ENCODE data around the gene RIPOR1.

The RIPOR1 gene

DNA sequence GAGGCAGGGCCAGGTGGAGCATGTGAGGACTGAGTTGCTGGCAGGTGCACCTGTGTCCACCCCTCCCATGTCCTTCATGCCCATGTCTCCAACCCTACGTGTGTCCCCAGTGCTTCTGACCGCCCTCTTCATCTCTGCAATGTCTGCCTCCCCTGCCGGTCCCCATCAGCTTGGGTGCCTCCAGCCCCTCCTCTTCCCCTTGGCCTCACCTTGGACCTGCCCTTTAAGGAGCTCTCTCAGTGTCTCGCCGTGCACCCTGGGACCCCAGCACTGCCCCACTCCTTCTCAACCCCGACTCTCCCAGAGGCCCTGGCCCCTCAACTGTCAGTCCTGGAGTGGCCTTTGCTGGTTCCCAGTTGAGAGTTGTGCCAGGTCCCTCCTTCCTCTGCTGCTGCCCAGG is 15.0 kb downstream of the RIPOR1 start:
- Histone ChIP-seq H3K36me3 (ENCODE audit: insufficient read depth, low read length) (peaks cover 4% of the 10 kb centered on the region; the same call in 1 of the 2 replicates), H4K20me1 (ENCODE audit: insufficient read depth, low read length, poor library complexity, severe bottlenecking) (peaks cover 14% of the 10 kb centered on the region), H3K79me2 (ENCODE audit: insufficient read depth, low read length) (peaks cover 18% of the 10 kb centered on the region; the same call in 1 of the 2 replicates), H3F3A (ENCODE audit: low read depth) (peaks cover 14% of the 10 kb centered on the region; the same call in 1 of the 2 replicates), H3K9me3 (ENCODE audit: insufficient read depth, low read depth, low read length) (no peaks in the 10 kb centered on the region), H3K27me3 (ENCODE audit: insufficient read depth, low read length, poor library complexity, severe bottlenecking) (no peaks in the 10 kb centered on the region), H3K4me1 (ENCODE audit: insufficient read depth, low read length, poor library complexity, severe bottlenecking) (peaks cover 43% of the 10 kb centered on the region), H3K9me2 (replicated peaks; ENCODE audit: low read depth, low read length) (no peaks in the 10 kb centered on the region), H3K4me2 (ENCODE audit: low read depth, low read length, poor library complexity, severe bottlenecking) (no peak overlapping the region), H2AFZ (ENCODE audit: low read length) (no peak overlapping the region), H3K9ac (ENCODE audit: low read depth, low read length, poor library complexity, severe bottlenecking) (peak overlapping the region; percentile 15), H3K4me3 (ENCODE audit: low read length, poor library complexity, severe bottlenecking) (no peak overlapping the region)
- no peak for TF ChIP-seq EZH2phosphoT487 (IDR thresholded peaks at IDR 0.05; ENCODE audit: borderline replicate concordance)
- TF ChIP-seq, protein P1, sequence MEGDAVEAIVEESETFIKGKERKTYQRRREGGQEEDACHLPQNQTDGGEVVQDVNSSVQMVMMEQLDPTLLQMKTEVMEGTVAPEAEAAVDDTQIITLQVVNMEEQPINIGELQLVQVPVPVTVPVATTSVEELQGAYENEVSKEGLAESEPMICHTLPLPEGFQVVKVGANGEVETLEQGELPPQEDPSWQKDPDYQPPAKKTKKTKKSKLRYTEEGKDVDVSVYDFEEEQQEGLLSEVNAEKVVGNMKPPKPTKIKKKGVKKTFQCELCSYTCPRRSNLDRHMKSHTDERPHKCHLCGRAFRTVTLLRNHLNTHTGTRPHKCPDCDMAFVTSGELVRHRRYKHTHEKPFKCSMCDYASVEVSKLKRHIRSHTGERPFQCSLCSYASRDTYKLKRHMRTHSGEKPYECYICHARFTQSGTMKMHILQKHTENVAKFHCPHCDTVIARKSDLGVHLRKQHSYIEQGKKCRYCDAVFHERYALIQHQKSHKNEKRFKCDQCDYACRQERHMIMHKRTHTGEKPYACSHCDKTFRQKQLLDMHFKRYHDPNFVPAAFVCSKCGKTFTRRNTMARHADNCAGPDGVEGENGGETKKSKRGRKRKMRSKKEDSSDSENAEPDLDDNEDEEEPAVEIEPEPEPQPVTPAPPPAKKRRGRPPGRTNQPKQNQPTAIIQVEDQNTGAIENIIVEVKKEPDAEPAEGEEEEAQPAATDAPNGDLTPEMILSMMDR (conservative IDR thresholded peaks at IDR 0.05; ENCODE audit: low read length), result no peak

DNA sequence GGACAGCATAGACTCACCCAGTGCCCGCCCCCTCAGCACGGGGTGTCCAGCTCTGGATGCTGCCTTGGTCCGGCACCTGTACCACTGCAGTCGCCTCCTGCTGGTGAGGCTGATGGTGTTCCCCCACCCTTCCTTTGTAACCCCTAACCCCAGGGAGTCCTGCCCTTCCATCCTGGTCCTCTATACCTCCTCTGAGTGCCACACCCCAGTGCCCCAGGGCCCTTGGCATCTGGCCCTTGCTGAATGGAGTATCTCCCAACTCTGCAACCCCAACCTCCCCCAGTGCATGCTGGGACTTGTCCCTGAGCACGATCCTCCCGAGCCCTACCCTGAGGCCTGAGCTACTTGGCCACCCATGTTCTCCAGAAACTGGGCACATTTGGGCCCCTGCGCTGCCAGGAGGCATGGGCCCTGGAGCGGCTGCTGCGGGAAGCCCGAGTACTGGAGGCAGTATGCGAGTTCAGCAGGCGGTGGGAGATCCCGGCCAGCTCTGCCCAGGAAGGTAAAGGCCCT is 15.8 kb downstream of the RIPOR1 start:
- no peak overlapping the region for H3K4me2 ChIP-seq (ENCODE audit: low read depth, low read length, poor library complexity, severe bottlenecking)

DNA sequence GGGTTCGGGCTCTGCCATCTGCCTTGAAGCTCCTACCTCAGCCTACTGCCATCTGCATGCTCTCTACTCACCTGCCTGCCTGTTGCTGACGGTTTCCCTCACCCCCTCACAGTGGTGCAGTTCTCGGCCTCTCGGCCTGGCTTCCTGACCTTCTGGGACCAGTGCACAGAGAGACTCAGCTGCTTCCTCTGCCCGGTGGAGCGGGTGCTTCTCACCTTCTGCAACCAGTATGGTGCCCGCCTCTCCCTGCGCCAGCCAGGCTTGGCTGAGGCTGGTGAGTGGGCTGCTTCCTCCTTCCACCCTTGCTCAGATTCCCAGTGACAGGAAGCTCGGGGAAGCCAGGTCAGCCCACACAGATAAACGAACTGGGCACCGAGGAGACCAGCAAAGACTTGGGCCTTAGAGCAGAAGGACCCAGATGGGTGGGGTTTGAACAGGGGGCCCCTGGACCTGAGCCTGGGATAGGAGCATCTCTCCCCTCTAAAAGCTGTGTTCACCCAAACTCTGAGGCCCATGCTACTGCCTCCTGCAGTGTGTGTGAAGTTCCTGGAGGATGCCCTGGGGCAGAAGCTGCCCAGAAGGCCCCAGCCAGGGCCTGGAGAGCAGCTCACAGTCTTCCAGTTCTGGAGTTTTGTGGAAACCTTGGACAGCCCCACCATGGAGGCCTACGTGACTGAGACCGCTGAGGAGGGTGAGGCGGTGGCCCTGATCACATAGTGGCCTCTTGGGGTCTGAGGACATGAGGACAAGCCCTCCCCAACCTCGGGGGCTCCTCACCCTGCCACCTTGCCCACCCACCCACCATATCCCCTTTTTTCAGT is 16.4 kb downstream of the RIPOR1 start:
- Histone ChIP-seq H4K20me1 (ENCODE audit: insufficient read depth, low read length, poor library complexity, severe bottlenecking) (peaks cover 5% of the 10 kb centered on the region), H3K79me2 (ENCODE audit: insufficient read depth, low read length) (peaks cover 21% of the 10 kb centered on the region), H3K9me3 (ENCODE audit: insufficient read depth, low read depth, low read length) (no peaks in the 10 kb centered on the region), H3K4me1 (ENCODE audit: insufficient read depth, low read length, poor library complexity, severe bottlenecking) (peaks cover 51% of the 10 kb centered on the region), H3K4me2 (ENCODE audit: low read depth, low read length, poor library complexity, severe bottlenecking) (no peak overlapping the region), H3K4me3 (ENCODE audit: low read length, poor library complexity, severe bottlenecking) (no peak overlapping the region), H3F3A (ENCODE audit: low read depth) (peaks cover 14% of the 10 kb centered on the region; the same call in 1 of the 2 replicates), H2AFZ (ENCODE audit: low read length) (no peak overlapping the region), H3K9me2 (replicated peaks; ENCODE audit: low read depth, low read length) (no peaks in the 10 kb centered on the region), H3K36me3 (ENCODE audit: insufficient read depth, low read length) (peaks cover 4% of the 10 kb centered on the region; the same call in 1 of the 2 replicates), H3K9ac (ENCODE audit: low read depth, low read length, poor library complexity, severe bottlenecking) (peak overlapping the region; percentile 98), H3K27me3 (ENCODE audit: insufficient read depth, low read length, poor library complexity, severe bottlenecking) (no peaks in the 10 kb centered on the region)
- TF ChIP-seq EZH2phosphoT487 (IDR thresholded peaks at IDR 0.05; ENCODE audit: borderline replicate concordance), result no peak
- TF ChIP-seq, protein P1 (conservative IDR thresholded peaks at IDR 0.05; ENCODE audit: low read length), result no peak

More for the DNA sequence above, 15.8 kb downstream of the RIPOR1 start:
- TF ChIP-seq, protein P1 (conservative IDR thresholded peaks at IDR 0.05; ENCODE audit: low read length), result peak; percentile 35
- TF ChIP-seq EZH2phosphoT487 (IDR thresholded peaks at IDR 0.05; ENCODE audit: borderline replicate concordance), result no peak
- Histone ChIP-seq H3K9ac (ENCODE audit: low read depth, low read length, poor library complexity, severe bottlenecking) (peak overlapping the region; percentile 15), H3K79me2 (ENCODE audit: insufficient read depth, low read length) (peaks cover 17% of the 10 kb centered on the region), H3K4me1 (ENCODE audit: insufficient read depth, low read length, poor library complexity, severe bottlenecking) (peaks cover 44% of the 10 kb centered on the region), H3K27me3 (ENCODE audit: insufficient read depth, low read length, poor library complexity, severe bottlenecking) (no peaks in the 10 kb centered on the region), H3K4me3 (ENCODE audit: low read length, poor library complexity, severe bottlenecking) (no peak overlapping the region), H3F3A (ENCODE audit: low read depth) (peaks cover 14% of the 10 kb centered on the region; the same call in 1 of the 2 replicates), H3K9me3 (ENCODE audit: insufficient read depth, low read depth, low read length) (no peaks in the 10 kb centered on the region), H2AFZ (ENCODE audit: low read length) (no peak overlapping the region), H3K9me2 (replicated peaks; ENCODE audit: low read depth, low read length) (no peaks in the 10 kb centered on the region), H3K36me3 (ENCODE audit: insufficient read depth, low read length) (peaks cover 4% of the 10 kb centered on the region; the same call in 1 of the 2 replicates), H4K20me1 (ENCODE audit: insufficient read depth, low read length, poor library complexity, severe bottlenecking) (peaks cover 6% of the 10 kb centered on the region)
